Mesodermal cell (in vitro differentiated cells): Measurements from ENCODE around the gene TMEM170B.

Experiments used
- H3K27ac ChIP-seq: 2 replicates; pipeline ENCODE4 v1.7.0; 2013; ENCODE audit warnings: mild to moderate bottlenecking, low read depth, low read length, moderate library complexity; ENCODE audit not compliant: severe bottlenecking
- H3K36me3 ChIP-seq: 2 replicates; pipeline ENCODE4 v1.7.1; 2013; ENCODE audit warnings: mild to moderate bottlenecking, low read length, moderate library complexity; ENCODE audit not compliant: control insufficient read depth, insufficient read depth
- H3K4me1 ChIP-seq: one replicate; pipeline ENCODE4 v1.7.1; 2013; ENCODE audit warnings: mild to moderate bottlenecking, low read length; ENCODE audit not compliant: insufficient read depth, control insufficient read depth, poor library complexity, severe bottlenecking
- H3K4me3 ChIP-seq: 2 replicates; pipeline ENCODE4 v1.7.0; 2013; ENCODE audit warnings: low read length, control low read depth, mild to moderate bottlenecking; ENCODE audit not compliant: insufficient read depth, poor library complexity, severe bottlenecking; ENCODE audit errors: extremely low read depth
- H3K9me3 ChIP-seq: 2 replicates; pipeline ENCODE4 v1.7.1; 2013; ENCODE audit warnings: mild to moderate bottlenecking, low read length, moderate library complexity; ENCODE audit not compliant: control insufficient read depth
- WGBS, 2 experiments: methylation state at CpG; one replicate each; pipeline ENCODE4 v1.1.5; 2013; ENCODE audit warnings: missing lambda C conversion rate in 2 of 2; ENCODE audit not compliant: insufficient coverage in 2 of 2; 5-methylcytosine and 5-hydroxymethylcytosine counted together

Gene TMEM170B

GRCh38 chr6:11589261-11589660 is 51.7 kb downstream of the TMEM170B start:
- peaks cover 11% of the 10 kb centered on the region for H3K9me3 ChIP-seq
- WGBS, 2 experiments = 68 to 72% methylated on average over 2 to 3 of the region's 3 CpGs
- no peak overlapping the region for H3K27ac ChIP-seq
- H3K36me3 ChIP-seq = no peaks in the 10 kb centered on the region
- peaks cover 19% of the 10 kb centered on the region for H3K4me1 ChIP-seq
- no peak overlapping the region for H3K4me3 ChIP-seq

- Histone ChIP-seq H3K4me3 (no peak overlapping the region), H3K27ac (no peak overlapping the region), H3K9me3 (peaks cover 10% of the 10 kb centered on the region), H3K4me1 (peaks cover 10% of the 10 kb centered on the region), H3K36me3 (no peaks in the 10 kb centered on the region)
- 88 to 92% methylated on average over 6 to 8 of the region's 8 CpGs for WGBS, 2 experiments
These were observed 54.9 kb downstream of the TMEM170B start for GRCh38 chr6:11592294-11592906.

GRCh38 chr6:11593096-11593495 is 55.5 kb downstream of the TMEM170B start:
- Histone ChIP-seq H3K27ac (no peak overlapping the region), H3K4me3 (no peak overlapping the region), H3K4me1 (peaks cover 10% of the 10 kb centered on the region), H3K9me3 (peaks cover 9% of the 10 kb centered on the region), H3K36me3 (no peaks in the 10 kb centered on the region)
- 92 to 95% methylated on average over 6 to 8 of the region's 9 CpGs for WGBS, 2 experiments

GRCh38 chr6:11595903-11596302 is 58.4 kb downstream of the TMEM170B start:
- Histone ChIP-seq H3K9me3 (peaks cover 4% of the 10 kb centered on the region), H3K27ac (no peak overlapping the region), H3K4me3 (no peak overlapping the region), H3K36me3 (no peaks in the 10 kb centered on the region), H3K4me1 (peaks cover 8% of the 10 kb centered on the region)
- WGBS, 2 experiments = 27 to 40% methylated on average over 1 to 3 of the region's 4 CpGs

- WGBS, 2 experiments = 95 to 100% methylated on average over 3 of the region's 8 CpGs
- H3K4me1 ChIP-seq = peaks cover 8% of the 10 kb centered on the region
- H3K36me3 ChIP-seq = no peaks in the 10 kb centered on the region
- no peak overlapping the region for H3K27ac ChIP-seq
- H3K4me3 ChIP-seq = no peak overlapping the region
- peaks cover 4% of the 10 kb centered on the region for H3K9me3 ChIP-seq
These were observed 59.2 kb downstream of the TMEM170B start for GRCh38 chr6:11596640-11597237.

- WGBS, 2 experiments = 91 to 95% methylated on average over 7 of the region's 8 CpGs
- no peak overlapping the region for H3K4me3 ChIP-seq
- H3K36me3 ChIP-seq = no peaks in the 10 kb centered on the region
- H3K4me1 ChIP-seq = peaks cover 13% of the 10 kb centered on the region
- H3K9me3 ChIP-seq = peaks cover 4% of the 10 kb centered on the region
- no peak overlapping the region for H3K27ac ChIP-seq
These were observed 61.1 kb downstream of the TMEM170B start for GRCh38 chr6:11598687-11599086.

- H3K27ac ChIP-seq = no peak overlapping the region
- no peak overlapping the region for H3K4me3 ChIP-seq
- WGBS, 2 experiments = 91 to 95% methylated on average over 6 to 7 of the region's 7 CpGs
- H3K4me1 ChIP-seq = peaks cover 22% of the 10 kb centered on the region
- H3K36me3 ChIP-seq = no peaks in the 10 kb centered on the region
- H3K9me3 ChIP-seq = peaks cover 4% of the 10 kb centered on the region
These were observed 62.7 kb downstream of the TMEM170B start for GRCh38 chr6:11600251-11600650.

GRCh38 chr6:11601776-11602605 is 64.4 kb downstream of the TMEM170B start:
- Histone ChIP-seq H3K27ac (no peak overlapping the region), H3K4me1 (peaks cover 30% of the 10 kb centered on the region), H3K9me3 (peaks cover 4% of the 10 kb centered on the region), H3K4me3 (no peak overlapping the region), H3K36me3 (no peaks in the 10 kb centered on the region)
- 48 to 92% methylated on average over 2 to 4 of the region's 7 CpGs for WGBS, 2 experiments

GRCh38 chr6:11604215-11604614 is 66.7 kb downstream of the TMEM170B start:
- Histone ChIP-seq H3K36me3 (no peaks in the 10 kb centered on the region), H3K27ac (no peak overlapping the region), H3K9me3 (peaks cover 4% of the 10 kb centered on the region), H3K4me3 (no peak overlapping the region), H3K4me1 (peaks cover 47% of the 10 kb centered on the region)
- 63 to 64% methylated on average over 3 of the region's 3 CpGs for WGBS, 2 experiments

- H3K27ac ChIP-seq = no peak overlapping the region
- WGBS, 2 experiments = no CpG with 5 or more reads among the region's 5 CpGs
These were observed 67.4 kb downstream of the TMEM170B start for GRCh38 chr6:11604836-11605506.

More at GRCh38 chr6:11604836-11605506, 67.4 kb downstream of the TMEM170B start:
- peaks cover 4% of the 10 kb centered on the region for H3K9me3 ChIP-seq
- peaks cover 55% of the 10 kb centered on the region for H3K4me1 ChIP-seq
- H3K4me3 ChIP-seq = no peak overlapping the region
- H3K36me3 ChIP-seq = no peaks in the 10 kb centered on the region
